Suppressor macrophage treated with lipopolysaccharide for 4 hours (primary cell): ENCODE data around the gene LUZP2.

ENCODE experiments used
- DNase-seq: peaks from one replicate; pipeline ENCODE4 v3.0.0-alpha.2; 2020

The LUZP2 gene

DNA sequence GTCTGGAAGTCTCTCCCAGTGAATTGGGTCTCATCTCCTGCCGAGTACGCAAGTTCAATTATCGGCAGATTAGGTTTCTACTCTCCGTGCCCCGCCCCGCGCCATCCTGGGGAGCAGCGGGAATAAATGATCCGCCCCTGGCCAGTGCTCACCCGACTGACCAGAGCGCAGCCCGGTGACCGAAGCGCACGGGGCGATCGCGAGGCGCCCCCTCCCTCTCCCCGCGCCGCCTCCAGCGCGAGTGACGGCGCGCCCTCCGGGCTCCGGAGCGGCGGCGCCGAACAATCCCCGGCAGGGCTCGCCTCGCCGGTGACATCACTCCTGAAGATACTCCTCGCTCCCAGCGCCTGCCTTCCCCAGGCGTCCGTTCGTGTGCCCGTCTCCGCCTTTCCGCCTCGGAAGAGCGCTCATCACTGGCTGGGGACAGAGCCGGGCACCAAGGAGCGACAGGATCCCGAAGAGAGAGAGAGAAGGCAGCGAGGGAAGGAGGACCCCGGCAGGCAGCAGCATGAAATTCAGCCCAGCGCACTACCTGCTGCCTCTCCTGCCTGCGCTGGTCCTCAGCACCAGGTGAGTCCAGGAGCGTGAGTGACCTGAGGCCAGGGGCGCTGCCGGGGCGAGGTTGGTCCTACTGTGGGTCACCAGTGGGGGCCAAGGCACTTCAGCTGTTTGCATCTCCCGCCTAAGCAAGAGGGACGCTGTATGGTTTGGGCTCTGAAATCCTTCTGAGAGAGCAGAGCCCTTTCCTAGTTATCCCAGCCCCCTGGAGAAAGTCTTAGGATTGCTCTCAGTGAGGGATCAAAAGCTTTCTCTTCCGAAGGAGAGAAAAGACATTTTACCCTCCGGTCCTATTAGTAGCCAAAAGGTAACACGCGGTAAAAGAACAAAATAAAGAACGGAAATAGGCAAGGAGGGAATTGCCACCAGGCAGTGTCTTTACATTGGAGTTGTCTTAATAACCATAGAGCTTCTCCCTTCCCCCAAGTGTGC lies at the start of gene LUZP2:
LUZP2 (plus strand) TSS at position 318 of the 990 bp plus-strand sequence.
- DNase-seq, result no peak

DNA sequence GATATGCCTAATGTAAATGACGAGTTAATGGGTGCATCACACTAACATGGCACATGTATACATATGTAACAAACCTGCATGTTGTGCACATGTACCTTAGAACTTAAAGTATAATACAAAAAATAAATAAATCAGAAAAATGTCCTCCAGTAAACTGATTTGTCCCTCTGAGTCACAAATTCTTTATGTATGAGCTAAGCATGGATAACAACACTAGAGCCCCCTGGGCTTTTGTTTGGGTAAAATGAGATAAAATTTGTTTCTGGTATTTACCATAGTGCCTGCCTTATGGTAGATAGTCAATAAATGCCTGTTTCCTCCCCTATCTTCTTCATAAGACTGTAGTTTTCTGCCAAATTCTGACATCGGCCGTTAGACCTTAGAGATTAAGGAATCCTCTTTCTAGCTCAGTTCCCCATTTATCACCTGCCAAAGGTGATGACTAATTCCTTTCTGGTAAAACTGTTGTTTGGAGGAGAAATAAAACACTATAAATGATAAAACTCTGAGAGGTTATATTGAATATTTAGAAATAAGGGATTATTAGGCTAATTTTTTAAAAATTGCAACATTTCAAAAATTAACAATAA lies 43.6 kb upstream of the LUZP2 start:
- DNase-seq, result no peak

DNA sequence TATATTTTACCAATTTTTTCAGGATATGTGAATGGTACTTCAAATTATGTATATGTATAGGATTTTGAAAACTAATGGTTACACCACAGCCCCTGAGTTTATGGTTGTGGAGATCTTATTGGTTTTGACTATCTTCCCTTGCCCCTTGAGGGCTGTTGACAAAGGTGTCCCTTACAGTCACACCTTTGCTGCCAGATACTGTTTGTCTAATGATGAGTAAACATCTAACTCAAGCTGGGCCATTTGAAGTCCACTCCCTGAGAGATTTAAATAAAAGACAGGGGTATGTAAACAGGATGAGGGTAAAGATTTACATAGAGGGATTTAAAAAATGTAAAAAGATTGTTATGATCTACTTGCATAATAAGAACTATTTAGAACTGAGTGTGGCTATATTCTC lies 38.9 kb upstream of the LUZP2 start:
- no peak for DNase-seq

DNA sequence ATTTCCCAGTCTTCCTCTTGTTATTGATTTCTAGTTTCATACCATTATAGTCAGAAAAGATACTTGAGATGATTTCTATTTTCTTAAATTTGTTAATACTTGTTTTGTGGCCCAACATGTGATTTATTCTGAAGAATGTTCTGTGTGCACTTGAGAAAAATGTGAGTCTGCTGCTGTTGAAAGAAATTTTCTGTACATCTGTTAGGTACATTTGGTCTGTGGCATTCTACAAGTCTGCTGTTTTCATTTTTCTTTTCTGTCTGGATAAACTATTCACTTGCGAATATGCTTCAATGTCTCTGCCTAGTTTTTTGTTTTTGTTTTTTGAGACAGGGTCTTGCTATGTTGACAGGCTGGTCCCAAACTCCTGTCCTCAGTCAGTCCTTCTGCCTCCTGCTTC lies 26.4 kb upstream of the LUZP2 start:
- no peak for DNase-seq

DNA sequence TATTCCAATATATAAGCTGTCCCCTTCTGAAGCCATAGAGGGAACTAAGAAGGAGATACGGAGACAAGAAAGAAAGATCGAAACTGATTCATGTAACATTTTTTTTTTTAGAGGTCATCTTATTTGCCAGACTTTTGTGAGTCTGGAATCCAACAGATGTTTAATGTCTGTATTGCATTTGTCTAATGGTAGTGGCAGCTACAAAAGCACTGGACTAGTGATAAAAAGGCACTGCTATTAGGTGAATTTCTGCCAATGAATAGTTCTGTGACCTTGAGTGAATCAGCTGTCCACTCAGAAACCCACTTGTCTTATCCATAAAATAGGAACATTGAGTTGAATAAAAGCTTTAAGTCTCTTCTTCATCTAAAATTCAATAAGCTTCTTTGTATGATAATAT lies 25.8 kb upstream of the LUZP2 start:
- DNase-seq, result no peak

DNA sequence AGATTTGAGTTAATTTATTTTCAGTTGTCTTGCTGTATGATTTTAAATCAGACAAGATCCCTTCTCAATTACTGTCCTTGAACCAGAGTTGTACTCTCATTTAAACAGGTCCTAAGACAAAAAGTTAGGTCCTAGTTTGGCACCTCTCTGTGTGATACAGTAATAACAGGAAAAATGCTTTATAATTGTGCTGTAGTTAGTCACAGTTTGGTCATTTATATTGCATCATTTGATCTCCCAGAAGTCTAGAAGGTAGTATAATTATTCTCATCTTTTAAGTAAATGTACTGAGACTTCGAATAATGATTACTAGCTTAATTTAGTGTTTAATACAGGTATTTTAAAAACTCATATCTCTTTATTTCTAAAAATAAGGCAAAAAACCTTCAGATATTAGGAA lies 18.1 kb upstream of the LUZP2 start:
- no peak for DNase-seq

DNA sequence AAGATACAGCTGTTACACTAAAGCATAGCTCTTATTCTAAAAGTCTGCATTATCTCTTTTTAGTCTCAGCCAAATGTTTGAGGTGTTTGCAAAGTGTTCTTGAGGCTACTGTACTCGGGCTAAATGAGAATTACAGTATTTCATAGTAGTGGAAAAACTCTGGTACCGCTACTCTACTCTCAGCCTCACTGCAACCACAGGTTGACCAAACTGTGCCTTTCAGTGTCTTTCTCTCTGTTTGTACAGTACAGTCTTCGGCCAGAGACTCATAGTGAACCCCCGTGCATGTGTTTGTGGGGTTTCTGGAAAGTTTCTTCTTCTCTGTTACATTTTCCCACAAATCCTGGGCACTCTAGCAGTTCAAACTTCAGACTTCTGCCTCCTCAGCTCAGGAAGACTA lies 7.4 kb upstream of the LUZP2 start:
- no peak for DNase-seq

DNA sequence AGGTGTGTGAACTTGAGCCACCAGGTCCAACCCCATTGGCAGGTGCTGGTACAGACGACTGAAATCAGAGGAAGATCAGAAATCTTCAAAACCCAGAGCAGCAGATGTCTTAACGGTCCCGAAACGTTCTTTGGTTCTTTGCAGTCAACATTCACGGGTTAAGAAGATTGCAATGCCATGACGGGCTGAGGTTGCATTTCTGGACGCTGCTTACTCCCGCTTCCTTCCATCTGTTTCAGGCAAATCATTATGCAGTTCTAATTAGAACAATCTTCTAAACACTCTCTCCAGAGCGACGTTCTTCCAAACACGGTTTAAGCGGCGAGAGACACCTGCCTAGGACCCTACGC lies 492 bp upstream of the LUZP2 start:
- no peak for DNase-seq

DNA sequence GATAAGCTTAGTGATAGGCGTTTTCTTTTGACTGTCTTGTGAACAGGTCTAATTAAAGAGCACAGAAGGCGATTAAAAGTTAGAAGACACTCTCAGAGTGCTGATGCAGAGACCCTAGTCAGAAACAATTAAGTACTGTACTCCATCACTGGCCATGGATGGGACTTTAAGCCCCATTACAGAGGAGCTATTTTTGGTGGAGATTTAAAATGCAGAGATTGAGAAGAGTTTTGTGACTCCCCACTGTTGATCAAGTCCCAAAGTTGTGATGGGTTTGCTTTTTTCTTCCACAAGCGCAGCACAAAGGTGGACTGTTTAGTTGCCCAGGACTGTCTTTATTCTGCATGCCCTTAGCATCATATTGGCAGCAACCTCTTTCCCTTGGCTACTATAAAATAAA lies 978 bp downstream of the LUZP2 start:
- no peak for DNase-seq

DNA sequence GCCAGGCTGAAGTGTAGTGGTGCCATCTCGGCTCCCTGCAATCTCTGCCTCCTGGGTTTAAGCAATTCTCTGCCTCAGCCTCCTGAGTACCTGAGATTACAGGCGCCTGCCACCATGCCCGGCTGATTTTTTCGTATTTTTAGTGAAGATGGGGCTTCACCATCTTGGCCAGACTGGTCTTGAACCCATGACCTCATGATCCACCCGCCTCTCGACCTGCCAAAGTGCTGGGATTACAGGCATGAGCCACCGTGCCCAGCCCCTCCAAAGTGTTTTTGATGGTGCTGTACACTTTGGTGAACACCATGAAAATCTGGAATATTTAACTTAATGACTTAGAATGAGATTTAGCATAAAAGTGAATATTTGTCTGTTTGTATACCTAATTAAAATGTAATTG lies 5.6 kb downstream of the LUZP2 start:
- no peak for DNase-seq

DNA sequence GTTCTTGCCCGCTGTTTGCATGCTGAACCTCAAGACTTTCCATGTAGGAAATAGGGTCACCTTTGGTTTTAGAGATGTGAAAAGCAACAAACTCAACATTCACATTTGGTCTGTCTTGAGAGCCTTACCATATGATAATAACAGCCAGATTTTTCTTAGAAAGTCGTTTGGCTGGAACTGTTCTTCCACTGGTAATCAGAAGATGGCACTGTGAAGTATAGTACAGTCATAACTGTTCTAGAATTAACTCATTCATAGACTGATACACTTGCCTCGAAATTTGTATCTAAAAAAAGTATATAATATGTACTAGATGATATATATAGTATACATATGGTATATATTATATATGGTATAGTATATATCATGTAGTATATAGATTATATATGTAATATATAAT lies 12.3 kb downstream of the LUZP2 start:
- DNase-seq, result no peak

DNA sequence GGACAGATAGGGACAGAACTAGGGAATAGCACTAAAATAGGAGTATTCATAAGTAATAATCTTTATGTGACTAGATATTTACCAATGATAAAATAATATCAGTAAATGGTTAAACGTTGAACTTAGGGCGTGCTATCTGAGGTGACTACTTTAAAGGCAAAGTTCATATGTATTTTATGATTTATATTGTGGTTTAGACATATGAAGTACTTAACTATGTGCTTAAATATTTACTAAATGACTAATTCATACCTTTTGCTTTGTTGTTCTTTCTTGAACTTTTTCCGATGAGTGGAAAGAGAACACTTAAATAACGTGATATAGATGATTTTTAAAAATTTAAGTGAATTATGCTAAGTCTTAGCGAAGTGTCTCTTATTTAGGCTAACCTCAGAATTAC lies 14.7 kb downstream of the LUZP2 start:
- no peak for DNase-seq

DNA sequence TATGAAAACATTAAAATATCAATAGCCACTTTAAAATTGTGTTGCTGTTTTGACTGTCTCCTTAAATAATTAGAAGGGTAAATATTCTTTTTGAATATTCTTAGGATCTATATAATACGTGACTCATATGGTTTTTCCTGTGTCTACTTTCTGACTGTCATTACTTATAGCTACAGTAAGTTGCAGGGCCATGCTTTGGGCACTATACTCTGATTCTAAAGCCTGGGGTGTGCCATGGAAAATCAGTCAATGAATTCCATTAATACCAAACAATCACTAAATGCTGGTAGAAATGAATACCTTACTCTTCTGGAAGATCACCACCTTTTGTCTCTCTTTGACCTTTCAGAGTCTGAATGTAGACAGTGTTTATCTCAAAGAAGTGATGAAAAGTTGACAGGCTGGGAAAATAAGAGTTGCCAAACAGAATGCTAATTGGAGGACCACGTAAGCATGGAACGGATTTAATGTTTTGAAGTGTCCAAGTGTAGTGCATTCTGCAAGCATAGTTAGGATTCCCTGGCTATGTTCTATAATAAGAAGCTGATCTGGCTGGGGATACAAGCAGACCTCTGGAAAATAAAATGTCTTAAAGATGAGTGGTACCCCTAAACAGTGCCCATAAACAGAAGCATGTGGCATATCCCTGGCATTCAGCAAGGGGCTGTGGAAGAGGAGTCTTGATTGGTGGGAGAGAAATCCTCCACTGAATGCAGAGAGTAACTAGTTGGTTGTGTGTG lies 16.8 kb downstream of the LUZP2 start:
- no peak for DNase-seq

DNA sequence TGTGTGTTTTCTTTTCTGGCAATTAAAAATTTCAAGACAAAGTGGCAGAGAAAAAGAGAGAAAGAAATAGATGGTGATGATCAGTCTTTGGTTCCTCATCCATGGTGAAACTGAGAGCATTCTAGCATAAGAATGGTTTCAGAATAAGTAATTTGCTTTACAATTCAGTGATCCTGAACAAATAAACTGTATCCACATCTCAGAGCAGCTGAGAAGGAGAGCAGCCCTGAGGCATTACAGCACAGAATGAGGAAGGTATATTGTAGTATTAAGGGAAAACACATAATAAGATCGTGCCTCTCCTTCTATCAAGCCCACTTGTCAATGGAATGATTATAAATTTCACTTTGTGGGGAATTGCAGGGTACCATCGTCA lies 17.4 kb downstream of the LUZP2 start:
- no peak for DNase-seq

DNA sequence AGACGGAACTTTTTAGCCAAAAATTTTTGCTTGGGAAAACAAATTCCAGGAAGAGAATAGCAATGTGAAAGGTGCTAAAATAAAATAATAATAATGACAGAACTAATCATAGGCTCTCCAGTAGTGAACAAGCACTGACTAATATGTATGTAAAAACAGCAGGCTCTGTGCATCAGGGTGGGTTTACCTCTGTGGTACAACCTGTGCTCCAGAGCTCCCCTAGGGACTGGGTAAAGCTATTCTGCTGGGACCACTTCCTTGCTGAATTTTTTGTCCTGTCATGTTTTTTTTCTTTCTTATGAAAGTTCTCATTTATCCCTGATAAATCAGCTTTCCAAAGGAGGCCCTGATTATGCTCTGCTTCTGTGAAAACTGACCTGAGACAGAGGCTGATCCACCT lies 18.8 kb downstream of the LUZP2 start:
- DNase-seq, result no peak

DNA sequence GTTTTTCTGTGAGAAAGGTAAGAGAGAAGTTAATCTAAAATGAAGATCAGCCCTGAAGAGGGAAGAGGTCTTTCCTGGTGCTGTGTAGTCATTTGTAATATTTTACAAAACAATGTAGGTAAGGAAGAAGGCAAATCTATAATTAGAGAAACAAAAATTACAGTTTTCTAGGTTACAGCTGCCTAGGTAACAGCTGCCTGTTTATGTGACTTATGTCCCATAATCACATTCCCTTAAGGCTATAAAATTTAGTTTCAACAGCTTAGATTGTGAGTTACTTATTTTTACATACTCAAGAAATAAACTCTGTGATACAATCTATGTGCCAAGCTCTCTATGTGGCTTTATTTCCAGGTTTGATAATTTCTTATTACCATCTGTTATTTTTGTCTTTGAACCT lies 19.8 kb downstream of the LUZP2 start:
- DNase-seq, result no peak

DNA sequence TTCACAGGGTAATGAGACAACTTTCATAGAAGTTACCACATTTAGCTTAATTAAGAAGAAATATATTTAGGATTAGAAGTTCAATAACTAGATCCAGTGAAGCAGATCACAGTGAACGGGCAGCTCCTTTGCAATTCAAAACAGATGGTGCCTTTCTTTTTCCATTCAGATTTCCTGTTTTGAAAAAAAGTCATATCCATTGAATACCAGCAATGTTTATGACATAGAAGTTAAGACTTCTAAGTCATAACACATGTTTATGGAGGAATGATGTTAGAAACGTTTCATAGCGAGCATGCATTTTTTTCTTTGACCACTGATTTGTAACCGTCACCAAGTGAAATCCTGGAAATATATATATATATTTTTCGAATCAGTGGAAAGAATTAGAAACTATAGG lies 24.7 kb downstream of the LUZP2 start:
- no peak for DNase-seq

DNA sequence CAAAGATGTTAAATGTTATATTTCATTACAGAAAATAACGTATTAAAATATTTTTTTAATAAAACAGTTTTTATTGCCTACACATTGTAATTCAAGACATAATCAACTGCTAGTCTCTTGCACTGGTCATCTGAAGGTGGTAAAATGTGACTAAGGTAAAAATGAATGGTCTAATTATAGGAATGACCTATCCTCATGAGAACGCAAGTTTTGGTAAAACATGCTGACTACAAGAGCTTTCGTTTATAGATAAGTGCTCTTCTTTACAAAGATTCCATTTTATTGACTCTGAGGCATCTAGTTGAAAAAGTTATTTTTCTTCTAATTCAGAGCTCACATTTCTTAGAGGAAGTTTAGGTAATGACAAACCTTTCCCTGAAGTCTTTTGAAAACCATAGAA lies 27.3 kb downstream of the LUZP2 start:
- DNase-seq, result no peak

DNA sequence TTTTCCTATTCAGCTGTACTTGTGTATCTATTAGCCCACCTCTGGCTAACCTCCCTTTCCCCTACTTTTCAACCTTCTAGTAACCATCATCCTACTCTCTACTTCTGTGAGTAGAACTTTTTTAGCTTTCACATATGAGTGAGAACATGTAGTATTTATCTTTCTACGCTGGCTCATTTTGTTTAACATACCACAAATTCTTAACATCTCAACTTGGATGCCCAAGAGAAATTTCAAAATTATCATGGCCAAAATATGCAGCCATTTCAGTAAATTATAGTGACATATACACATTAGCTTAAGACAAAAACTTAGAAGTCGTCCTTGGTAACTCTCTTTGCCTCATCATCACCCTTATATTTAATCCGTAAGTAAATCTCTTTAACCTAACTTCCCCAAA lies 34.7 kb downstream of the LUZP2 start:
- no peak for DNase-seq

DNA sequence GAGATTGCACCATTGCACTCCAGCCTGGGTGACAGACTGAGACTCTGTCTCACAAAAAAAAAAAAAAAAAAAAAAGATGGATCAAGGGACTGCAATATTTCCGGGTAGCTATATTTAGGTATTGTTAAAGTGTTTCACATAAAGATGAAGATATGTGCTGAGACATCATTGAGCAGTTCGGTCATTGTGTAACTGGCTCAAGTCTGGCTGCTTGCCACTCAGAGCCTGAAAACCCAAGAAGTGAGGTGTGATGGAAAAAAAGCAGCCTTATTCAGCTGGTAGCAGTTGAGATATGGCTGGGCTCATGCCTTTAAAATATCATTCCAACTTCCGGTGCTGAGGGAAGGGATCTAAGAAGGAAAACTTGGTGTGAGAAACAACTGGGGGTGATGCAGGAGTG lies 46.9 kb downstream of the LUZP2 start:
- DNase-seq, result no peak

DNA sequence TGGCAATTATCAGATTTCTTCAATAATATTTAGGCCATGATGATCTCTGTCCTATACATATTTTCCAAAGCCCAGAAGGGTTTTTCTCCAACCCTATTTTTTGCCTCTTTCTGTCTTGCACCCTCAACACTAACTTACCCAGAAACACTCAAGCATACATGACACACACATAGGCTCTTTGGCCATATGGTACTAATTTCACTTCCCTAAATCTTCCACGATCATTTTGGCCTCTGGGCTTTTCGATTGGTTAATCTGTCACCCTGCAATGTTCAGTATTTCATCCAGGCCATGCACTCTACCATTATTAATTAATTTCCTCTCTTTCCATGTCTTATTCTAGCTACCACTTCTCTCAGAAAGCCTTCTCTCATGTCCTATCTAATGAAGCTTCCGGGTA lies 59.8 kb downstream of the LUZP2 start:
- no peak for DNase-seq

DNA sequence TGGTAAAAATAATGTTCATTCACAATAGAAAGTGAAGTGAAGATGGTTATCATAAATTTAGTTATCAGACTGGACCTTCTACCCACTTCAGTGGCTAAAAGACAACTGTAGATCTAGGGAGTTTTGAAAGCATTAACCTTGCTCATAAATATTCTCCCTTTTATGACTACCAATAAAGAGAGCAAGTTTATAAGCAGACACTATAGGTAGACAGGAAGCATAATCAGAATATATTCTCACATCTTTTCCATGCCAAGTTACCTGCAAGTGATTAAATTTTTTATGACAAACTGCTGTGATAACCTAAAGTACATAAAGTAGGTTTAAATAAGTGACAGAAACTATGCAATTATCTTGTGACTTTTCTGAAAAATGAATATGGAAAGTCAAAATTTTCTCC lies 62.5 kb downstream of the LUZP2 start:
- no peak for DNase-seq

DNA sequence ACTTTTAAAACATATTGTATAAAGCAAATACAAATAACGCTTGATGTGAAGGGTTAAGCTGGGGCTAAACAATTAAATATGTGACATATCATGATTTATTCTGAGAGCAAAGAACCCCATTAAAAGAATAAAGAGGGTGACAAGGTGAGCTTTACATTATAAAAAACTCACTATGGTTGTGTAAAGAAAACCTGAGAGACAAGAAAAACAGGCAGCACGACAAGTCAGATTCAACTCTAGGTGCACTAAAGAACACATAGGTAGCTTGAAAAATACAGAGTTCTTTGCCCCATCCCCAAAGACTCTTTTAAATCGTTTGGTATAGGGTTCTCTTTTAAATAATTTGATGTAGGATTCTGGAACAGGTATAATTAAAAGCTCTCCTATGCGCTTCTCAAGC lies 63.5 kb downstream of the LUZP2 start:
- no peak for DNase-seq

DNA sequence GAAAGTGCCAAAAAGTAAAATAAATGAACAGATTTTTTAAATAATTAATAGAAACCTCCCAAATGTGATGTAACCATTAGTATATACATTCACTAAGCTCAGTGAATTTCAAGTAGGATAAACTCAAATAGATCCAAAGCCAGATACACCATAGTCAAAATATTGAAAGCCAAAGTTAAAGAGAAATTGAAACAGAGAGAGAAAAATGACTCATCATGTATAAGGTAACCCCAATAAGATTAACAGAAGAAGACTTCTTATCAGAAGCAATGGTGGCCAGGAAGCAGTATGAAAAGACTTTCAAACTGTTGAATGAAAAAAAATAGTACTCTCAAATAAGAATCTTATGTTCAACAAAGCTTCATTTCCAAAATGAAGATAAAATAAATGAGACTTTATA lies 70.5 kb downstream of the LUZP2 start:
- DNase-seq, result no peak
